ENCODE measurements around the gene DDX31.

DNA sequence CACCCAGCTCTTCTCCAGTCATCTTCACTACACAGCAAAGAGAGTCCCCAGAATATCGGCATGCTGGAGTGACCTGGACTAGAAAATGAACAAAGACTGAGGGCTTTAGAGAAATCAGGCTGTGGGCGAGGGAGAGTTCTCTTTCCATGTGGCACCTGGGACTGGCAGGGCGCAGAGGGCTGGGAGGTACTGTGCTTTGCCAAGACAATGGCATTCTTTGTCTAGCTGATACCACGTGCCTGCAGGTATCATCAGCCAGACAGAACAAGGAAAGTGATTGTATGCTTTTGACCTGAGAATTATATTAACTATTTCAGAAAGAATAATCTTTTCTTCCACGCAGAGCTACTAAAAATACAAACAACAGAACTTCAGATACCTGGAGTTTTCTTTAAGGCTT is 30.5 kb downstream of the DDX31 start:
- TF ChIP-seq, protein P1, sequence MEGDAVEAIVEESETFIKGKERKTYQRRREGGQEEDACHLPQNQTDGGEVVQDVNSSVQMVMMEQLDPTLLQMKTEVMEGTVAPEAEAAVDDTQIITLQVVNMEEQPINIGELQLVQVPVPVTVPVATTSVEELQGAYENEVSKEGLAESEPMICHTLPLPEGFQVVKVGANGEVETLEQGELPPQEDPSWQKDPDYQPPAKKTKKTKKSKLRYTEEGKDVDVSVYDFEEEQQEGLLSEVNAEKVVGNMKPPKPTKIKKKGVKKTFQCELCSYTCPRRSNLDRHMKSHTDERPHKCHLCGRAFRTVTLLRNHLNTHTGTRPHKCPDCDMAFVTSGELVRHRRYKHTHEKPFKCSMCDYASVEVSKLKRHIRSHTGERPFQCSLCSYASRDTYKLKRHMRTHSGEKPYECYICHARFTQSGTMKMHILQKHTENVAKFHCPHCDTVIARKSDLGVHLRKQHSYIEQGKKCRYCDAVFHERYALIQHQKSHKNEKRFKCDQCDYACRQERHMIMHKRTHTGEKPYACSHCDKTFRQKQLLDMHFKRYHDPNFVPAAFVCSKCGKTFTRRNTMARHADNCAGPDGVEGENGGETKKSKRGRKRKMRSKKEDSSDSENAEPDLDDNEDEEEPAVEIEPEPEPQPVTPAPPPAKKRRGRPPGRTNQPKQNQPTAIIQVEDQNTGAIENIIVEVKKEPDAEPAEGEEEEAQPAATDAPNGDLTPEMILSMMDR (conservative IDR thresholded peaks at IDR 0.05), result no peak
- no peak for TF ChIP-seq ZFX (IDR thresholded peaks at IDR 0.05)

All from C4-2B (cell line).